Muscle of back (tissue), 11 donors: Measurements from ENCODE around the gene KCTD10. TPM values are rescaled to one million over a fixed set of nuclear protein-coding genes. Genes with fewer than 3 reads are reported as not detected.
"Not testable (repeated sequence)": the region's sequence is repeated elsewhere in the genome, so short reads cannot be mapped to it uniquely, and the experiment has no call there.

Experiments
- DNase-seq, 3 donors: peaks; one replicate each; pipeline versions ENCODE4 v3.0.0 to v3.0.0-alpha.2; 2013
- polyA plus RNA-seq, 10 donors: library from polyadenylated mRNA; unstranded; fragments of 120-200 nt; gene quantifications; one replicate each; pipeline ENCODE4 v1.2.1, GENCODE V29; 2013; ENCODE audit not compliant: insufficient read length in 10 of 10

Gene KCTD10
- polyA plus RNA-seq, 10 donors: 24.8 to 36.9 (median 33.0) TPM

- no peak for DNase-seq
Measured at GRCh38 chr12:109423392-109423791, 53.7 kb downstream of the KCTD10 start.

- no peak for DNase-seq
Measured at GRCh38 chr12:109422251-109422650, 54.8 kb downstream of the KCTD10 start.

GRCh38 chr12:109421355-109422087 is 55.6 kb downstream of the KCTD10 start:
- no peak for DNase-seq

GRCh38 chr12:109418848-109419480 is 58.1 kb downstream of the KCTD10 start:
- DNase-seq: no peak

GRCh38 chr12:109406147-109406546 is 71.0 kb downstream of the KCTD10 start:
- not testable (repeated sequence) for DNase-seq

- DNase-seq: not testable (repeated sequence)
Measured at GRCh38 chr12:109404841-109405240, 72.3 kb downstream of the KCTD10 start.

Other genes starting within 250 kb of the KCTD10 start
- under 1 TPM in 7 of 10 donors, not detected in 3; 0.07 to 0.24 (median 0.12) TPM for gene FOXN4, start 168.0 kb downstream of the KCTD10 start, polyA plus RNA-seq
- under 1 TPM in 6 of 10 donors, not detected in 4; 0.11 to 0.48 (median 0.27) TPM for gene MYO1H, start 129.4 kb downstream of the KCTD10 start, polyA plus RNA-seq
- 10 to 100 TPM; 19.5 to 28.9 (median 24.4) TPM for gene UBE3B, start 334 bp upstream of the KCTD10 start, polyA plus RNA-seq
- gene MMAB, start 96.2 kb upstream of the KCTD10 start, polyA plus RNA-seq: 10 to 100 TPM; 17.7 to 32.5 (median 25.1) TPM
- 10 to 100 TPM; 11.3 to 18.0 (median 16.0) TPM for gene MVK, start 96.5 kb upstream of the KCTD10 start, polyA plus RNA-seq
- gene FAM222A, start 236.5 kb upstream of the KCTD10 start, polyA plus RNA-seq: 1 to 10 TPM; 4.6 to 8.1 (median 6.4) TPM